Panc1 (cell line): ENCODE data around the gene TIGAR.

Experiments used
- POLR2AphosphoS5 ChIP-seq: IDR thresholded peaks from 2 replicates; pipeline ENCODE4 v1.6.1; 2012; ENCODE audit warnings: mild to moderate bottlenecking, low read depth, low read length, moderate library complexity
- SIN3A ChIP-seq: IDR thresholded peaks from 2 replicates; pipeline ENCODE4 v1.6.1; 2012; ENCODE audit warnings: low read depth, mild to moderate bottlenecking, low read length, moderate library complexity, borderline replicate concordance; ENCODE audit not compliant: insufficient read depth
- TCF7L2 ChIP-seq: IDR thresholded peaks from 2 replicates; pipeline ENCODE4 v1.6.1; 2011; ENCODE audit warnings: mild to moderate bottlenecking, low read depth, low read length, inconsistent platforms
- TF ChIP-seq, protein P1 (sequence below): fragments of 450-650 bp; IDR thresholded peaks from 2 replicates; pipeline ENCODE4 v1.5.1; 2017; ENCODE audit warnings: mild to moderate bottlenecking
- TF ChIP-seq, protein P2 (sequence below), 2 experiments: IDR thresholded peaks; 2 replicates each; pipeline ENCODE4 v1.6.1; 2011 to 2012; ENCODE audit warnings: low read depth in 2 of 2, control low read depth in 1 of 2, low read length in 1 of 2, mild to moderate bottlenecking in 1 of 2, moderate library complexity in 1 of 2; ENCODE audit not compliant: insufficient read depth in 1 of 2

DNA sequence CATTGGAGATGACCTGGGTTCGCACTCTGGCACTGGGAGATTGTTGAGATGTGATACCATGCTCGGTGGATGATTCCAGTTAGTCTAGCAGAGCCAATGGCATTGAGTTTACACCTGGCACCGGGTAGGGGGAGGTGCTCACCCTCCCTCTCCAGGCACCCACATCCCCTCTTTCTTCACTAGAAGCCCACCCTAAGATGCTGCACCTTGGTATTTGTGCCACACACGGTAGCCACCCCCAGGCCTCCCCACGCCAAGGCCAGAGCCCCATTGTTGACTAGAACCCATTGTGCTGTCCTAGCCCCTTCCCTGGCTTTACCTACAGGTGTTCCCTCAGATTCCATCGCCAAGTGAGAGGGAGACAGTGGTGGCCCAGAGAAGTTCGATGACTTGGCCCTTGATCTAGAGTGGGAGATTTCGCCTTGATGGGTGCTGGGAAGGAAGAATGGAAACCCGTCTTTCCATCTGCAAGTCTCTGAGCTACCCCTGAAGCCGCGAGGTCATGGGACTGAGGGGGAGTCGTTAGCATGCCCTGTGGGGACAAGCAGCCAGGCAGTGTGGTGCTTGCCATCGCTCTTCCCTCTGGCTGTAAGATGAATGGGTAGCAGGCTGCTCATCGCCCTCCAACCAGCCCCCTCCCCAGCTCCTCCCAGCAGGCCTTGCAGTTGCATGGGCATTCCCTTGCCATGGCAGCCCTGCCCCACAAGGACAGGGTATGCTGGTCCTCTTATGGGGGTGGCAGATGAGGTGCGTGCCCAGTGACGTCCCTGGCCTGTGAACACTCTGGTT, 38.7 kb upstream of the TIGAR start:
- TF ChIP-seq, protein P1, sequence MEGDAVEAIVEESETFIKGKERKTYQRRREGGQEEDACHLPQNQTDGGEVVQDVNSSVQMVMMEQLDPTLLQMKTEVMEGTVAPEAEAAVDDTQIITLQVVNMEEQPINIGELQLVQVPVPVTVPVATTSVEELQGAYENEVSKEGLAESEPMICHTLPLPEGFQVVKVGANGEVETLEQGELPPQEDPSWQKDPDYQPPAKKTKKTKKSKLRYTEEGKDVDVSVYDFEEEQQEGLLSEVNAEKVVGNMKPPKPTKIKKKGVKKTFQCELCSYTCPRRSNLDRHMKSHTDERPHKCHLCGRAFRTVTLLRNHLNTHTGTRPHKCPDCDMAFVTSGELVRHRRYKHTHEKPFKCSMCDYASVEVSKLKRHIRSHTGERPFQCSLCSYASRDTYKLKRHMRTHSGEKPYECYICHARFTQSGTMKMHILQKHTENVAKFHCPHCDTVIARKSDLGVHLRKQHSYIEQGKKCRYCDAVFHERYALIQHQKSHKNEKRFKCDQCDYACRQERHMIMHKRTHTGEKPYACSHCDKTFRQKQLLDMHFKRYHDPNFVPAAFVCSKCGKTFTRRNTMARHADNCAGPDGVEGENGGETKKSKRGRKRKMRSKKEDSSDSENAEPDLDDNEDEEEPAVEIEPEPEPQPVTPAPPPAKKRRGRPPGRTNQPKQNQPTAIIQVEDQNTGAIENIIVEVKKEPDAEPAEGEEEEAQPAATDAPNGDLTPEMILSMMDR, result no peak
- TF ChIP-seq POLR2AphosphoS5 (no peak), TCF7L2 (no peak), SIN3A (no peak)
- TF ChIP-seq, protein P2, sequence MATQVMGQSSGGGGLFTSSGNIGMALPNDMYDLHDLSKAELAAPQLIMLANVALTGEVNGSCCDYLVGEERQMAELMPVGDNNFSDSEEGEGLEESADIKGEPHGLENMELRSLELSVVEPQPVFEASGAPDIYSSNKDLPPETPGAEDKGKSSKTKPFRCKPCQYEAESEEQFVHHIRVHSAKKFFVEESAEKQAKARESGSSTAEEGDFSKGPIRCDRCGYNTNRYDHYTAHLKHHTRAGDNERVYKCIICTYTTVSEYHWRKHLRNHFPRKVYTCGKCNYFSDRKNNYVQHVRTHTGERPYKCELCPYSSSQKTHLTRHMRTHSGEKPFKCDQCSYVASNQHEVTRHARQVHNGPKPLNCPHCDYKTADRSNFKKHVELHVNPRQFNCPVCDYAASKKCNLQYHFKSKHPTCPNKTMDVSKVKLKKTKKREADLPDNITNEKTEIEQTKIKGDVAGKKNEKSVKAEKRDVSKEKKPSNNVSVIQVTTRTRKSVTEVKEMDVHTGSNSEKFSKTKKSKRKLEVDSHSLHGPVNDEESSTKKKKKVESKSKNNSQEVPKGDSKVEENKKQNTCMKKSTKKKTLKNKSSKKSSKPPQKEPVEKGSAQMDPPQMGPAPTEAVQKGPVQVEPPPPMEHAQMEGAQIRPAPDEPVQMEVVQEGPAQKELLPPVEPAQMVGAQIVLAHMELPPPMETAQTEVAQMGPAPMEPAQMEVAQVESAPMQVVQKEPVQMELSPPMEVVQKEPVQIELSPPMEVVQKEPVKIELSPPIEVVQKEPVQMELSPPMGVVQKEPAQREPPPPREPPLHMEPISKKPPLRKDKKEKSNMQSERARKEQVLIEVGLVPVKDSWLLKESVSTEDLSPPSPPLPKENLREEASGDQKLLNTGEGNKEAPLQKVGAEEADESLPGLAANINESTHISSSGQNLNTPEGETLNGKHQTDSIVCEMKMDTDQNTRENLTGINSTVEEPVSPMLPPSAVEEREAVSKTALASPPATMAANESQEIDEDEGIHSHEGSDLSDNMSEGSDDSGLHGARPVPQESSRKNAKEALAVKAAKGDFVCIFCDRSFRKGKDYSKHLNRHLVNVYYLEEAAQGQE (IDR thresholded peaks at IDR 0.05; ENCODE audit: insufficient read depth in 1 of 2, low read depth in 2 of 2, low read length in 1 of 2), result no peak
